ENCODE data around the gene APOC4. TPM values are rescaled to one million over a fixed set of nuclear protein-coding genes. Genes with fewer than 3 reads are reported as not detected.

The APOC4 gene
- total RNA-seq, 1 experiment from 2014 or later: not detected

- no peak for TF ChIP-seq ZNF281 (CRISPR knock-in tag; IDR thresholded peaks at IDR 0.05)
- TF ChIP-seq ETV6 (CRISPR knock-in tag; IDR thresholded peaks at IDR 0.05): no peak
- TF ChIP-seq ZNF396 (CRISPR knock-in tag; IDR thresholded peaks at IDR 0.05; ENCODE audit: borderline replicate concordance): no peak
- no peak for TF ChIP-seq ZNF317 (CRISPR knock-in tag; IDR thresholded peaks at IDR 0.05; ENCODE audit: borderline replicate concordance, low read depth)
- no peak for TF ChIP-seq MXD4 (CRISPR knock-in tag; IDR thresholded peaks at IDR 0.05; ENCODE audit: borderline replicate concordance)
- no peak for TF ChIP-seq FOXK1 (CRISPR knock-in tag; IDR thresholded peaks at IDR 0.05)
- no peak for TF ChIP-seq ATF3 (CRISPR knock-in tag; conservative IDR thresholded peaks at IDR 0.05)
Measured at GRCh38 chr19:44973982-44974735, 32.1 kb downstream of the APOC4 start (continued).

- TF ChIP-seq ZNF232 (CRISPR knock-in tag; IDR thresholded peaks at IDR 0.05) (no peak), ERG (CRISPR knock-in tag; IDR thresholded peaks at IDR 0.05) (no peak), MXD4 (CRISPR knock-in tag; IDR thresholded peaks at IDR 0.05; ENCODE audit: borderline replicate concordance) (no peak), ESRRA (CRISPR knock-in tag; IDR thresholded peaks at IDR 0.05; ENCODE audit: borderline replicate concordance) (no peak), IRF2 (CRISPR knock-in tag; IDR thresholded peaks at IDR 0.05; ENCODE audit: borderline replicate concordance, low read depth) (no peak), ZNF317 (CRISPR knock-in tag; IDR thresholded peaks at IDR 0.05; ENCODE audit: borderline replicate concordance, low read depth) (no peak), GRHL2 (CRISPR knock-in tag; IDR thresholded peaks at IDR 0.05; ENCODE audit: insufficient replicate concordance, severe bottlenecking) (no peak), TEAD1 (CRISPR knock-in tag; IDR thresholded peaks at IDR 0.05) (no peak), HMGA2 (CRISPR knock-in tag; IDR thresholded peaks at IDR 0.05) (no peak)
- ChIA-PET CTCF (no interaction called here), POLR2A (no interaction called here)
- Mint-ChIP-seq H3K27me3 (ENCODE audit: low read depth) (no peaks in the 10 kb centered on the region), H3K27ac (no peak overlapping the region), H3K9me3 (no peaks in the 10 kb centered on the region), H3K4me3 (no peak overlapping the region), H3K36me3 (peaks cover 45% of the 10 kb centered on the region), H3K4me1 (no peaks in the 10 kb centered on the region)
- no peak for ATAC-seq
- no peak for DNase-seq (ENCODE audit: low spot score)
Measured at GRCh38 chr19:44974857-44975256, 32.8 kb downstream of the APOC4 start.

DNA sequence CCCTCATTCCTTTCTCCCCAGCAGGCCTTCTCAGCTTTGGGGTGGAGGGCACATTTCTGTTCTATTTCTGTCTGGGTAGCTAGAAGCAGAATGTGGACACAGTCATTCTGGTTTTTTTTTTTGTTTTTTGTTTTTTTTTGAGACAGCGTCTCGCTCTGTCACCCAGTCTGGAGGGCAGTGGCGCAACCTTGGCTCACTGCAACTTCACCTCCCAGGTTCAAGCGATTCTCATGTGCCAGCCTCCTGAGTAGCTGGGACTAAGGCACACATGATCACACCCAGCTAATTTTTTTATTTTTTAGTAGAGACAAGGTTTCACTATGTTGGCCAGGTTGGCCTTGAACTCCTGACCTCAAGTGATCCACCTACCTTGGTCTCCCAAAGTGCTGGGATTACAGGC, 33.4 kb downstream of the APOC4 start:
- ATAC-seq (no peak), DNase-seq (ENCODE audit: low spot score) (no peak)
- TF ChIP-seq ZNF671 (CRISPR knock-in tag; IDR thresholded peaks at IDR 0.05): no peak
- TF ChIP-seq, protein P1, sequence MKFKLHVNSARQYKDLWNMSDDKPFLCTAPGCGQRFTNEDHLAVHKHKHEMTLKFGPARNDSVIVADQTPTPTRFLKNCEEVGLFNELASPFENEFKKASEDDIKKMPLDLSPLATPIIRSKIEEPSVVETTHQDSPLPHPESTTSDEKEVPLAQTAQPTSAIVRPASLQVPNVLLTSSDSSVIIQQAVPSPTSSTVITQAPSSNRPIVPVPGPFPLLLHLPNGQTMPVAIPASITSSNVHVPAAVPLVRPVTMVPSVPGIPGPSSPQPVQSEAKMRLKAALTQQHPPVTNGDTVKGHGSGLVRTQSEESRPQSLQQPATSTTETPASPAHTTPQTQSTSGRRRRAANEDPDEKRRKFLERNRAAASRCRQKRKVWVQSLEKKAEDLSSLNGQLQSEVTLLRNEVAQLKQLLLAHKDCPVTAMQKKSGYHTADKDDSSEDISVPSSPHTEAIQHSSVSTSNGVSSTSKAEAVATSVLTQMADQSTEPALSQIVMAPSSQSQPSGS (CRISPR knock-in tag; IDR thresholded peaks at IDR 0.05; ENCODE audit: borderline replicate concordance, low read depth): no peak
- ChIA-PET POLR2A (no interaction called here), CTCF (interaction anchor here (0.6 kb wide), 1 partner anchor 459 kb away, joined by 3 read pairs; no protein-coding TSS in a partner anchor)
- Mint-ChIP-seq H3K4me1 (no peaks in the 10 kb centered on the region), H3K27ac (no peak overlapping the region), H3K4me3 (no peak overlapping the region), H3K27me3 (ENCODE audit: low read depth) (no peaks in the 10 kb centered on the region), H3K36me3 (peaks cover 46% of the 10 kb centered on the region), H3K9me3 (no peaks in the 10 kb centered on the region)
